ENCODE data around the gene INHA.
A peak's percentile ranks its signal among the peaks of the same experiment; 100 is the strongest.

Gene INHA

DNA sequence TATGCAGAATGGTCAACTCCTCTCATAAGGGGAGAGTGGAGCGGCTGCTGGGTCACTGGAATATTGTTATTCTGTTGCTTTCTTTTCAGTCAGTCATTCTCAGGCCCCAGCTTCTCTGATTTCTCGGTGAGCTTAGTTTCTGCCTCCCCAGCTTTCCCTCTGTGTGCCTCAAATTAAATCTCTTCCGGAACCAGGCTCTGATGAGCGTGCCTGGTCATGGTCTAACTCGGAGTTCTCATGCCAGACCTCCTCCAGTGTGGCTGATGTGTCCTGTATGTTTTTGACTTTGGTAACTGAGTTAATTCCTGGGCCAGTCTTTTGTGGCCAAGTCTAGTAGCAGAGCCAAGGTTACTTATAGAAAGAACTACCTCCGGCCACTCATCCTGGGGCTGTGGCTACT lies 20.6 kb downstream of the INHA start:
- TF ChIP-seq GLIS3 (CRISPR knock-in tag; IDR thresholded peaks at IDR 0.05) (no peak), ZNF8 (CRISPR knock-in tag; IDR thresholded peaks at IDR 0.05) (no peak)
- TF ChIP-seq, protein P1, sequence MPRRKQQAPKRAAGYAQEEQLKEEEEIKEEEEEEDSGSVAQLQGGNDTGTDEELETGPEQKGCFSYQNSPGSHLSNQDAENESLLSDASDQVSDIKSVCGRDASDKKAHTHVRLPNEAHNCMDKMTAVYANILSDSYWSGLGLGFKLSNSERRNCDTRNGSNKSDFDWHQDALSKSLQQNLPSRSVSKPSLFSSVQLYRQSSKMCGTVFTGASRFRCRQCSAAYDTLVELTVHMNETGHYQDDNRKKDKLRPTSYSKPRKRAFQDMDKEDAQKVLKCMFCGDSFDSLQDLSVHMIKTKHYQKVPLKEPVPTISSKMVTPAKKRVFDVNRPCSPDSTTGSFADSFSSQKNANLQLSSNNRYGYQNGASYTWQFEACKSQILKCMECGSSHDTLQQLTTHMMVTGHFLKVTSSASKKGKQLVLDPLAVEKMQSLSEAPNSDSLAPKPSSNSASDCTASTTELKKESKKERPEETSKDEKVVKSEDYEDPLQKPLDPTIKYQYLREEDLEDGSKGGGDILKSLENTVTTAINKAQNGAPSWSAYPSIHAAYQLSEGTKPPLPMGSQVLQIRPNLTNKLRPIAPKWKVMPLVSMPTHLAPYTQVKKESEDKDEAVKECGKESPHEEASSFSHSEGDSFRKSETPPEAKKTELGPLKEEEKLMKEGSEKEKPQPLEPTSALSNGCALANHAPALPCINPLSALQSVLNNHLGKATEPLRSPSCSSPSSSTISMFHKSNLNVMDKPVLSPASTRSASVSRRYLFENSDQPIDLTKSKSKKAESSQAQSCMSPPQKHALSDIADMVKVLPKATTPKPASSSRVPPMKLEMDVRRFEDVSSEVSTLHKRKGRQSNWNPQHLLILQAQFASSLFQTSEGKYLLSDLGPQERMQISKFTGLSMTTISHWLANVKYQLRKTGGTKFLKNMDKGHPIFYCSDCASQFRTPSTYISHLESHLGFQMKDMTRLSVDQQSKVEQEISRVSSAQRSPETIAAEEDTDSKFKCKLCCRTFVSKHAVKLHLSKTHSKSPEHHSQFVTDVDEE (CRISPR knock-in tag; IDR thresholded peaks at IDR 0.05): no peak
- TF ChIP-seq, protein P2, sequence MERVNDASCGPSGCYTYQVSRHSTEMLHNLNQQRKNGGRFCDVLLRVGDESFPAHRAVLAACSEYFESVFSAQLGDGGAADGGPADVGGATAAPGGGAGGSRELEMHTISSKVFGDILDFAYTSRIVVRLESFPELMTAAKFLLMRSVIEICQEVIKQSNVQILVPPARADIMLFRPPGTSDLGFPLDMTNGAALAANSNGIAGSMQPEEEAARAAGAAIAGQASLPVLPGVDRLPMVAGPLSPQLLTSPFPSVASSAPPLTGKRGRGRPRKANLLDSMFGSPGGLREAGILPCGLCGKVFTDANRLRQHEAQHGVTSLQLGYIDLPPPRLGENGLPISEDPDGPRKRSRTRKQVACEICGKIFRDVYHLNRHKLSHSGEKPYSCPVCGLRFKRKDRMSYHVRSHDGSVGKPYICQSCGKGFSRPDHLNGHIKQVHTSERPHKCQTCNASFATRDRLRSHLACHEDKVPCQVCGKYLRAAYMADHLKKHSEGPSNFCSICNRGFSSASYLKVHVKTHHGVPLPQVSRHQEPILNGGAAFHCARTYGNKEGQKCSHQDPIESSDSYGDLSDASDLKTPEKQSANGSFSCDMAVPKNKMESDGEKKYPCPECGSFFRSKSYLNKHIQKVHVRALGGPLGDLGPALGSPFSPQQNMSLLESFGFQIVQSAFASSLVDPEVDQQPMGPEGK (CRISPR knock-in tag; IDR thresholded peaks at IDR 0.05; ENCODE audit: borderline replicate concordance): no peak
- no peak for ATAC-seq

DNA sequence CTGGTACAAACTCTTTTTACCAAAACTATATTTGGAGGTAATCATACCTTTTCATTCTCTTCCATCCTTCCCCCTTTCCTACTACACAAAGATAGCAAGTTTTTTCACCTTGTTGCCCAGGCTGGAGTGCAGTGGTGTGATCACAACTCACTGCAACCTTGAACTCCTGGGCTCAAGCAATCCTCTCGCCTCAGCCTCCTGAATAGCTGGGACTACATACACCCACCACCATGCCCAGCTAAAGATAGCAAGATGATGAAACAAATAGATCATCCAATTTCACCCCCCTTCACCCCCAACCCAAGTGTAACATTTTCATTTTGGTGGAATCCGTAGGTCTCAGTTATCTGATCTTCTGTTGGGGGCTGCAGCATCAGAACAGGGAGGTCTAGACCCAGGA lies 21.0 kb downstream of the INHA start:
- no peak for ATAC-seq
- no peak for TF ChIP-seq CSDC2 (CRISPR knock-in tag; IDR thresholded peaks at IDR 0.05)
- TF ChIP-seq TOX (CRISPR knock-in tag; IDR thresholded peaks at IDR 0.05; ENCODE audit: borderline replicate concordance): no peak
- TF ChIP-seq, protein P2 (CRISPR knock-in tag; IDR thresholded peaks at IDR 0.05; ENCODE audit: borderline replicate concordance): no peak
- TF ChIP-seq ZFP3 (CRISPR knock-in tag; IDR thresholded peaks at IDR 0.05): no peak
- no peak for TF ChIP-seq BACH2 (CRISPR knock-in tag; IDR thresholded peaks at IDR 0.05; ENCODE audit: borderline replicate concordance)
- TF ChIP-seq, protein P3, sequence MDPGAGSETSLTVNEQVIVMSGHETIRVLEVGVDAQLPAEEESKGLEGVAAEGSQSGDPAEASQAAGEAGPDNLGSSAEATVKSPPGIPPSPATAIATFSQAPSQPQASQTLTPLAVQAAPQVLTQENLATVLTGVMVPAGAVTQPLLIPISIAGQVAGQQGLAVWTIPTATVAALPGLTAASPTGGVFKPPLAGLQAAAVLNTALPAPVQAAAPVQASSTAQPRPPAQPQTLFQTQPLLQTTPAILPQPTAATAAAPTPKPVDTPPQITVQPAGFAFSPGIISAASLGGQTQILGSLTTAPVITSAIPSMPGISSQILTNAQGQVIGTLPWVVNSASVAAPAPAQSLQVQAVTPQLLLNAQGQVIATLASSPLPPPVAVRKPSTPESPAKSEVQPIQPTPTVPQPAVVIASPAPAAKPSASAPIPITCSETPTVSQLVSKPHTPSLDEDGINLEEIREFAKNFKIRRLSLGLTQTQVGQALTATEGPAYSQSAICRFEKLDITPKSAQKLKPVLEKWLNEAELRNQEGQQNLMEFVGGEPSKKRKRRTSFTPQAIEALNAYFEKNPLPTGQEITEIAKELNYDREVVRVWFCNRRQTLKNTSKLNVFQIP (CRISPR knock-in tag; IDR thresholded peaks at IDR 0.05; ENCODE audit: borderline replicate concordance, low read depth): no peak
- TF ChIP-seq ZNF8 (CRISPR knock-in tag; IDR thresholded peaks at IDR 0.05): no peak
- TF ChIP-seq ZNF70 (CRISPR knock-in tag; IDR thresholded peaks at IDR 0.05): no peak
- no peak for TF ChIP-seq OSR1 (CRISPR knock-in tag; IDR thresholded peaks at IDR 0.05)
- no peak for TF ChIP-seq ISL1 (CRISPR knock-in tag; IDR thresholded peaks at IDR 0.05)
- TF ChIP-seq ZC3H10 (CRISPR knock-in tag; IDR thresholded peaks at IDR 0.05): no peak
- no peak for TF ChIP-seq ARNTL (CRISPR knock-in tag; IDR thresholded peaks at IDR 0.05; ENCODE audit: borderline replicate concordance, low read depth)
- TF ChIP-seq GLIS3 (CRISPR knock-in tag; IDR thresholded peaks at IDR 0.05): no peak
- no peak for TF ChIP-seq SNAI2 (CRISPR knock-in tag; IDR thresholded peaks at IDR 0.05)

DNA sequence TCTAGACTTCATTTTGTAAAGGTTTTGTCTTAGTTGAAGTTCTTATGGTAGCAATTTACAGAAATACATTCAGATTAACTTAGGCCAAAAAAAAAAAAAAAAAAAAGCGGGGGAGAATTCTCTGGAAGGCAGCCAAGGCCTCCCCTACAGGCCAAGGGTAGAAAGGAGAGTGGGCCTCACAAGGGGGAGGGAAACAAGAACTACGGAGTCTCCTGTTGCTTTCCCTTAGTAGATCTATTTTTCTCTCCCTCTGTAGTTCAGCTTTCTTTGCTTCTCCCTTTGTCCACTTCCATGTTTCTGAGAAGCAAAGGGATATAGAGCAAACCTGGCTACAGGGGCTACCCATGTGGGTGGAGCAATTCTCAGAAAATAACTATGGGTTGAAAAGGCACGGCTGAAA lies 23.1 kb downstream of the INHA start:
- ATAC-seq: no peak
- TF ChIP-seq TOX (CRISPR knock-in tag; IDR thresholded peaks at IDR 0.05; ENCODE audit: borderline replicate concordance): no peak
- no peak for TF ChIP-seq ZNF8 (CRISPR knock-in tag; IDR thresholded peaks at IDR 0.05)
- TF ChIP-seq ZC3H10 (CRISPR knock-in tag; IDR thresholded peaks at IDR 0.05): no peak
- no peak for TF ChIP-seq RARB (CRISPR knock-in tag; IDR thresholded peaks at IDR 0.05)
- no peak for TF ChIP-seq ZNF70 (CRISPR knock-in tag; IDR thresholded peaks at IDR 0.05)
- TF ChIP-seq OSR1 (CRISPR knock-in tag; IDR thresholded peaks at IDR 0.05): no peak

DNA sequence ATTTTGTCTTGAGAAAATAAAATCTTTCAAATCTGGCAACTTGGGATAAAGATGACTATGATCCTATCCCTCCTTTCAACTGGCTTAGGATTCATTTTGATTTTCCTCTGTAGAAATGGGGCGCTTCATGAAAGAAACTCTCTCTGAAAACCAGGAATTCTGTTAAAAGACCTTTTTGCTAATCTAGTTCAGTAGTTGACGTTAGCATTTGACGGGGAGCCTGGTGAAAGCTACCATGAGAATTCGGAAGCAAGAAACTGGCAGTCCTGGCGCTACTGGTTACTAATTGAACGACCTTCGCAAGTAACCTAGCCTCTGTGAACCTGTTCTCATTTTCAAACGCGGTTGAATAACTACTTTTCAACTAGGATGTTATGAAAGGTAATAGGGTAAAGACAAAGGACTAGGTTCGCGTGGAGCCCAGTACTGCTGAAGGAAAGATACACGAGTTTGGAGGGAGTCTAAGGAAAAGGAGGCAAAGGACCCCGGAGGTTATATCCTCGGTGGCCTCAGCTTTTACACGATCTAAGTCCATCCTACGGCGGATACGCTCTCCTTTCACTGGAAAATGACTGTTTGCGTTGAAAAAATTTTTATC lies 24.9 kb downstream of the INHA start:
- peak; percentile 22 for ATAC-seq

More for the DNA sequence above, 24.9 kb downstream of the INHA start:
- TF ChIP-seq, protein P3 (CRISPR knock-in tag; IDR thresholded peaks at IDR 0.05; ENCODE audit: borderline replicate concordance, low read depth): no peak
- TF ChIP-seq RARB (CRISPR knock-in tag; IDR thresholded peaks at IDR 0.05): no peak
- TF ChIP-seq ZFP30 (CRISPR knock-in tag; IDR thresholded peaks at IDR 0.05): no peak
- no peak for TF ChIP-seq ISL1 (CRISPR knock-in tag; IDR thresholded peaks at IDR 0.05)
- TF ChIP-seq ESRRG (CRISPR knock-in tag; IDR thresholded peaks at IDR 0.05): no peak
- no peak for TF ChIP-seq ZFP3 (CRISPR knock-in tag; IDR thresholded peaks at IDR 0.05)
- no peak for TF ChIP-seq TCF4 (CRISPR knock-in tag; IDR thresholded peaks at IDR 0.05; ENCODE audit: borderline replicate concordance)
- no peak for TF ChIP-seq OSR1 (CRISPR knock-in tag; IDR thresholded peaks at IDR 0.05)
- TF ChIP-seq, protein P4, sequence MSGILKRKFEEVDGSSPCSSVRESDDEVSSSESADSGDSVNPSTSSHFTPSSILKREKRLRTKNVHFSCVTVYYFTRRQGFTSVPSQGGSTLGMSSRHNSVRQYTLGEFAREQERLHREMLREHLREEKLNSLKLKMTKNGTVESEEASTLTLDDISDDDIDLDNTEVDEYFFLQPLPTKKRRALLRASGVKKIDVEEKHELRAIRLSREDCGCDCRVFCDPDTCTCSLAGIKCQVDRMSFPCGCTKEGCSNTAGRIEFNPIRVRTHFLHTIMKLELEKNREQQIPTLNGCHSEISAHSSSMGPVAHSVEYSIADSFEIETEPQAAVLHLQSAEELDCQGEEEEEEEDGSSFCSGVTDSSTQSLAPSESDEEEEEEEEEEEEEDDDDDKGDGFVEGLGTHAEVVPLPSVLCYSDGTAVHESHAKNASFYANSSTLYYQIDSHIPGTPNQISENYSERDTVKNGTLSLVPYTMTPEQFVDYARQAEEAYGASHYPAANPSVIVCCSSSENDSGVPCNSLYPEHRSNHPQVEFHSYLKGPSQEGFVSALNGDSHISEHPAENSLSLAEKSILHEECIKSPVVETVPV (CRISPR knock-in tag; IDR thresholded peaks at IDR 0.05): no peak
- TF ChIP-seq, protein P5, sequence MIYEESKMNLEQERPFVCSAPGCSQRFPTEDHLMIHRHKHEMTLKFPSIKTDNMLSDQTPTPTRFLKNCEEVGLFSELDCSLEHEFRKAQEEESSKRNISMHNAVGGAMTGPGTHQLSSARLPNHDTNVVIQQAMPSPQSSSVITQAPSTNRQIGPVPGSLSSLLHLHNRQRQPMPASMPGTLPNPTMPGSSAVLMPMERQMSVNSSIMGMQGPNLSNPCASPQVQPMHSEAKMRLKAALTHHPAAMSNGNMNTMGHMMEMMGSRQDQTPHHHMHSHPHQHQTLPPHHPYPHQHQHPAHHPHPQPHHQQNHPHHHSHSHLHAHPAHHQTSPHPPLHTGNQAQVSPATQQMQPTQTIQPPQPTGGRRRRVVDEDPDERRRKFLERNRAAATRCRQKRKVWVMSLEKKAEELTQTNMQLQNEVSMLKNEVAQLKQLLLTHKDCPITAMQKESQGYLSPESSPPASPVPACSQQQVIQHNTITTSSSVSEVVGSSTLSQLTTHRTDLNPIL (CRISPR knock-in tag; IDR thresholded peaks at IDR 0.05; ENCODE audit: low read depth): no peak
- no peak for TF ChIP-seq ZNF8 (CRISPR knock-in tag; IDR thresholded peaks at IDR 0.05)
- TF ChIP-seq ZC3H10 (CRISPR knock-in tag; IDR thresholded peaks at IDR 0.05): no peak
- TF ChIP-seq BACH2 (CRISPR knock-in tag; IDR thresholded peaks at IDR 0.05; ENCODE audit: borderline replicate concordance): no peak
